GM12874 (cell line): ENCODE data around the gene CAMK4.

Experiments used
- TF ChIP-seq, protein P1 (sequence below): IDR thresholded peaks from 2 replicates; pipeline ENCODE4 v1.5.1; 2011; ENCODE audit warnings: low read depth, mild to moderate bottlenecking, control low read depth, low read length, moderate library complexity; ENCODE audit not compliant: insufficient read depth

Gene CAMK4

DNA sequence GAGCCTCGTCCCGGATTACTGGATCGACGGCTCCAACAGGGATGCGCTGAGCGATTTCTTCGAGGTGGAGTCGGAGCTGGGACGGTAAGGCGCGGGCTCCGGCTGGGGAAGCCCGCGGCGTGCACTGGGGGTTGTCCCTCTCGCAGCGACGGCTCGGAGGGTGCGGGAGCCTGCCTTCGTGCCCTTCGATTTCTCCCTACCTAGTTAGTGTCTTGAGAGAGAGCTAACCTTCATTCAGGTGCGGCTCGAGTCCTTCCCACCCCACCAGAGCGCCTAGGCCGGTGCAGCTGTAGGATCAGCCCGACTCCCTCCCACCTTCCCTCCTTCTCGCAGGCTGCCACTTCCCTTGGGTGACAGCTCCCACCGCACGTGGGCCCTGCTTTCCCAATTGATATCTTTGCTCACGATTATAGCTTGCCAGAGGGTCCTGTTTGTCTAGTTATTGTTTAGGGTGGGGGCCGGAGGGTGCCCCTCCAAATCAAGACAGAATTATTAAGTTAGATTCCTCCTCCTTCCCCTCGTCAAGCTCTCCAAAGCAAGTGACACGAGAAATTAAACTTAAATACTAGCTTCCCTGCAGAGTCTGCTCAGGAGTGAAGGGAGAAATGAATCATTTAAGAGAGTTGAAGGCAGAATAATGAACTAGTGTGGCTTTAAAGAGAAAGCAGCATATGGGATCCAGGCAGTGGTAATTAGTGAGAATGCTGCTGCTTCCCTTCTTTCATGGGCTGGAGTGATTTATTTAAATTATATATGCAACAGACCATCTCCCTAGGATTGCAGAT is 569 bp downstream of the CAMK4 start:
- TF ChIP-seq, protein P1, sequence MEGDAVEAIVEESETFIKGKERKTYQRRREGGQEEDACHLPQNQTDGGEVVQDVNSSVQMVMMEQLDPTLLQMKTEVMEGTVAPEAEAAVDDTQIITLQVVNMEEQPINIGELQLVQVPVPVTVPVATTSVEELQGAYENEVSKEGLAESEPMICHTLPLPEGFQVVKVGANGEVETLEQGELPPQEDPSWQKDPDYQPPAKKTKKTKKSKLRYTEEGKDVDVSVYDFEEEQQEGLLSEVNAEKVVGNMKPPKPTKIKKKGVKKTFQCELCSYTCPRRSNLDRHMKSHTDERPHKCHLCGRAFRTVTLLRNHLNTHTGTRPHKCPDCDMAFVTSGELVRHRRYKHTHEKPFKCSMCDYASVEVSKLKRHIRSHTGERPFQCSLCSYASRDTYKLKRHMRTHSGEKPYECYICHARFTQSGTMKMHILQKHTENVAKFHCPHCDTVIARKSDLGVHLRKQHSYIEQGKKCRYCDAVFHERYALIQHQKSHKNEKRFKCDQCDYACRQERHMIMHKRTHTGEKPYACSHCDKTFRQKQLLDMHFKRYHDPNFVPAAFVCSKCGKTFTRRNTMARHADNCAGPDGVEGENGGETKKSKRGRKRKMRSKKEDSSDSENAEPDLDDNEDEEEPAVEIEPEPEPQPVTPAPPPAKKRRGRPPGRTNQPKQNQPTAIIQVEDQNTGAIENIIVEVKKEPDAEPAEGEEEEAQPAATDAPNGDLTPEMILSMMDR = no peak

DNA sequence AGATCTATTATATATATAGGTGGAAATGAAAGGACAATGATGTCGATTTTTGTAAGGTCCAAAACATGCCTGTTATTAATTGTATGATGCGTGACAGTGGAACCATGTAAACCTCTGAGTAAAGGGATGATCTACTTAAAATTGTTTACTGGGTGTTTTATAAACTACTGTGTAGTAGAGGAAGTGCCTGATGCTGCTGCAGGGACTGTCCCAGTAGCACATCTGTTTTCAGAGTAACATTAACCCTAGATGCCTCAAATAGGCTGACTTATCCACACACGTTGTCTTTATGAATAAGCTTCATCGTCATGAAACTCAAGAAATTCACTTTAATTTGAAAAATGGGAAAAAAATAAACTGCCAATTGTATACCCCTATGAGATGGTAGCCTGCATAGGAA is 1.7 kb downstream of the CAMK4 start:
- TF ChIP-seq, protein P1 = no peak

GRCh38 chr5:111226556-111226955 is 2.4 kb downstream of the CAMK4 start:
- TF ChIP-seq, protein P1 = no peak

DNA sequence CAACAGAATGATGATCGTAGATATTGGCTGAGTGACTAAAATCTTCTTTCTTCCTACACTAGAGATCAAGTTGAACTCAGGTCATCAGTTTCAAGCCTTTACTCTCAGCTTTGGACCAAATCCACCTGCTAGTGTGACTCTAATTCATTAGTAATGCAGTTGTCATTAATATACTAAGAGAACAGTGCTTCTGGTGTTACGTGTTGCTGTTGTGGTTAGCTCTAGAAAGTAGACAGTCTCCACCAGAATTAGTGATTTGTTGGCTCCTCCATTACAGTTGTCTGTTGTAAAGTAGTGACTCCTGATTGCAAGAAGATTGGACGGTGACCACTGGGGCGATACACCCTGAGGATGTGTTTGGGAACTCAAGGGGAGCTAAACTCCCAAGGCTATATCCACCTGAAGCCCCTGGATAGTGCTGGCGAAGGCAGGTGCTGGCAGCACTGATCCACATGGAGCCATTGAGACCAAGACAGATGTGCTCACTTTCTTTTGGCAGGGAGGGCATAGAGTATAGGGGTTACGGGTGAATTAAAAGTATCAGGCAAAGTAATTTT is 3.1 kb downstream of the CAMK4 start:
- TF ChIP-seq, protein P1 = no peak

- TF ChIP-seq, protein P1 = no peak
These were observed 3.6 kb downstream of the CAMK4 start for GRCh38 chr5:111227801-111228200.

DNA sequence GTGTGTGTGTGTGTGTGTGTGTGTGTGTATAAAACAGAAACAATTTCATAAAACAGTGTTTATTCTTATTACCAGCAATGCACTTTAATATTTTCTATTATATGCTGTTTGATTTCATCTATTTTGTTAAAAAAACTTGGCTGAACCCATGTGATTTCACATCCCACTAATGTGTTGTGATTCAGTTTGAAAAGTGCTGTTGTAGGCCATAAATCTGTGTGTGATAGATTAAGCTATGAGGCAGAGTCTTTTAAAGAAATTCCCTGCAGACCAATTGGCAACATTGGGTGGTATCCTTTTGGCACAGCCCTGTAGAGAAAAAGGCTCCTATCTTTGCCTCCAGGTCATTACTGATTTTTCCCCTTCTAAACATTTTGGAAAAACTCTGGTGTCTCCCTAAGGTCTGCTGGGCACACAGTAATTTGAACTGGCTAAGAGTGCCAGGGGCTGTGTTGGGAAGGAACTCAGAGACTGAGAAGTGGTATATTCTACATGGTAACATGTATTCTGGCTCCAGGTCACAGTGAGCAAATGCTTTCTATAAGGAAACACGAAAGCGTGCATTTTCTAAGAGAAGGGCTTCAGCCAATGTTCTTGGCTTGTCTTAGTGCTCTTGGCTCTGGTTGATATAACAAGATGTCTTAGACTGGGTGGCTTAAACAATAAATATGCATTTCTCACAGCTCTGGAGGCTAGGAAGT is 4.5 kb downstream of the CAMK4 start:
- TF ChIP-seq, protein P1 = no peak

- TF ChIP-seq, protein P1 = no peak
These were observed 5.1 kb downstream of the CAMK4 start for GRCh38 chr5:111229221-111229835.
